HCT116 (cell line): Measurements from ENCODE around the gene SLC17A1. TPM values are rescaled to one million over a fixed set of nuclear protein-coding genes. Genes with fewer than 3 reads are reported as not detected.

ENCODE experiments used
- ATAC-seq: fragments of 200-7000 bp; cut with Tn5 transposase; 2 replicates; pipeline ENCODE4 v1.9.1; 2020; ENCODE audit warnings: mild to moderate bottlenecking, moderate library complexity
- BruUV-seq: library from RNA; stranded (reverse); fragments of 400-500 nt; replicated peaks from 2 replicates; lab custom pipeline; 2021; lab: Mats Ljungman, UMichigan
- CTCF ChIA-PET: fragments of 300-600 bp; sonication (Branson Sonifier 250); formaldehyde crosslinking; loops from one replicate; lab custom pipeline; 2021; ENCODE audit warnings: antibody characterized with exemption; lab: Charles Lee
- POLR2A ChIA-PET: fragments of 300-600, 350-600 bp; sonication (Branson Sonifier 250); formaldehyde crosslinking; loops from one replicate; lab custom pipeline; 2021; ENCODE audit warnings: antibody characterized with exemption; lab: Charles Lee
- RAD21 ChIA-PET, 2 experiments: fragments of 300-600 bp; sonication (Branson Sonifier 250); formaldehyde crosslinking; loops; one replicate each; lab custom pipeline; 2023; ENCODE audit warnings: low total read pairs in 2 of 2; ENCODE audit not compliant: uncharacterized antibody in 2 of 2, unreplicated experiment in 2 of 2, low non-redundant PET in 1 of 2; lab: Charles Lee
- DNase-seq: peaks from one replicate; pipeline ENCODE4 v3.0.0-alpha.2; 2010; ENCODE audit warnings: low read depth, low spot score
- H2AFZ ChIP-seq: fragments of 200-600 bp; shearing (Covaris generic), sonication (generic); 2 replicates; pipeline ENCODE4 v1.6.1; 2017; ENCODE audit warnings: low read depth, mixed run types, mixed read lengths, antibody characterized with exemption, low read length; ENCODE audit not compliant: poor library complexity, severe bottlenecking
- H3K27ac ChIP-seq: 2 replicates; pipeline ENCODE4 v1.5.1; 2012; ENCODE audit warnings: low read depth, low read length
- H3K27me3 ChIP-seq: fragments of 200-600 bp; sonication (generic); 2 replicates; pipeline ENCODE4 v1.6.1; 2016; ENCODE audit warnings: mixed run types, low read length, mixed read lengths; ENCODE audit not compliant: insufficient read depth
- H3K36me3 ChIP-seq, 2 experiments: fragments of 200-500 bp in 1 of 2; fragments of 200-600 bp in 1 of 2; sonication (Bioruptor generic) in 1 of 2; sonication (generic) in 1 of 2; 2 replicates each; pipeline versions ENCODE4 v1.5.1 to v1.6.1; 2014 to 2016; ENCODE audit warnings: low read length in 2 of 2, inconsistent platforms in 1 of 2, mixed read lengths in 1 of 2, mixed run types in 1 of 2; ENCODE audit not compliant: insufficient read depth in 2 of 2, control insufficient read depth in 1 of 2
- H3K4me1 ChIP-seq, 2 experiments: fragments of 200-600 bp in 1 of 2; sonication (generic) in 1 of 2; 2 replicates each; pipeline versions ENCODE4 v1.5.1 to v1.6.1; 2012 to 2017; ENCODE audit warnings: low read length in 2 of 2, inconsistent platforms in 1 of 2, mild to moderate bottlenecking in 1 of 2, mixed read lengths in 1 of 2, mixed run types in 1 of 2, moderate library complexity in 1 of 2; ENCODE audit not compliant: insufficient read depth in 2 of 2, control insufficient read depth in 1 of 2
- H3K4me2 ChIP-seq: fragments of 200-600 bp; sonication (generic); 2 replicates; pipeline ENCODE4 v1.6.1; 2017; ENCODE audit warnings: mixed run types, low read length, mixed read lengths
- H3K4me3 ChIP-seq, 2 experiments: fragments of 200-600 bp in 1 of 2; sonication (generic) in 1 of 2; replicated peaks in 1 of 2; 2 replicates each; pipeline ENCODE4 v1.5.1; 2011 to 2016; ENCODE audit warnings: low read length in 2 of 2, control low read depth in 1 of 2, low read depth in 1 of 2, mild to moderate bottlenecking in 1 of 2, mixed read lengths in 1 of 2, mixed run types in 1 of 2
- H3K79me2 ChIP-seq: fragments of 200-600 bp; sonication (generic); 2 replicates; pipeline ENCODE4 v1.6.1; 2017; ENCODE audit warnings: mild to moderate bottlenecking, mixed run types, low read length, moderate library complexity, mixed read lengths; ENCODE audit not compliant: insufficient read depth
- H3K9ac ChIP-seq: fragments of 200-600 bp; sonication (generic); 2 replicates; pipeline ENCODE4 v1.6.1; 2016; ENCODE audit warnings: low read length, mixed read lengths
- H3K9me2 ChIP-seq: fragments of 200-600 bp; sonication (generic), shearing (Covaris generic); 2 replicates; pipeline ENCODE4 v1.6.1; 2017; ENCODE audit warnings: mixed run types, mild to moderate bottlenecking, moderate library complexity; ENCODE audit not compliant: insufficient read depth
- H3K9me3 ChIP-seq, 2 experiments: fragments of 200-500 bp in 1 of 2; fragments of 200-600 bp in 1 of 2; sonication (Bioruptor generic) in 1 of 2; sonication (generic) in 1 of 2; 2 replicates each; pipeline ENCODE4 v1.6.1; 2014 to 2017; ENCODE audit warnings: low read length in 2 of 2, mixed read lengths in 2 of 2, inconsistent platforms in 1 of 2, low read depth in 1 of 2, mild to moderate bottlenecking in 1 of 2, mixed run types in 1 of 2, moderate library complexity in 1 of 2; ENCODE audit not compliant: control insufficient read depth in 1 of 2, insufficient read depth in 1 of 2
- H4K20me1 ChIP-seq: fragments of 200-600 bp; sonication (generic), shearing (Covaris generic); 2 replicates; pipeline ENCODE4 v1.6.1; 2017; ENCODE audit warnings: mixed run types, mild to moderate bottlenecking, moderate library complexity; ENCODE audit not compliant: insufficient read depth
- CEBPB ChIP-seq: IDR thresholded peaks from 2 replicates; pipeline ENCODE4 v1.6.1; 2012; ENCODE audit warnings: low read depth
- ELF1 ChIP-seq: IDR thresholded peaks from 2 replicates; pipeline ENCODE4 v1.6.1; 2012; ENCODE audit warnings: low read depth, borderline replicate concordance
- EZH2 ChIP-seq: fragments of 200-600 bp; sonication (generic); IDR thresholded peaks from 2 replicates; pipeline ENCODE4 v1.6.1; 2017; ENCODE audit warnings: antibody characterized with exemption, mixed run types
- EZH2phosphoT487 ChIP-seq: fragments of 200-600 bp; IDR thresholded peaks from 2 replicates; pipeline ENCODE4 v1.6.1; 2018; ENCODE audit warnings: antibody characterized with exemption, borderline replicate concordance
- FOSL1 ChIP-seq: IDR thresholded peaks from 2 replicates; pipeline ENCODE4 v1.6.1; 2012; ENCODE audit warnings: low read depth
- JUND ChIP-seq: IDR thresholded peaks from 2 replicates; pipeline ENCODE4 v1.6.1; 2012
- MAX ChIP-seq: IDR thresholded peaks from 2 replicates; pipeline ENCODE4 v1.6.1; 2012
- RAD21 ChIP-seq: IDR thresholded peaks from 2 replicates; pipeline ENCODE4 v1.6.1; 2012; ENCODE audit warnings: low read depth, mild to moderate bottlenecking
- SIN3A ChIP-seq: IDR thresholded peaks from 2 replicates; pipeline ENCODE4 v1.6.1; 2012; ENCODE audit warnings: low read depth
- SP1 ChIP-seq: IDR thresholded peaks from 2 replicates; pipeline ENCODE4 v1.6.1; 2012; ENCODE audit warnings: low read depth
- SRF ChIP-seq: IDR thresholded peaks from 2 replicates; pipeline ENCODE4 v1.6.1; 2012; ENCODE audit warnings: low read depth
- TCF7L2 ChIP-seq: IDR thresholded peaks from 2 replicates; pipeline ENCODE4 v1.7.0; 2011; ENCODE audit warnings: borderline replicate concordance, inconsistent platforms; ENCODE audit not compliant: insufficient read depth, insufficient read length; ENCODE audit errors: extremely low read depth
- ZFX ChIP-seq: fragments of 450-650 bp; IDR thresholded peaks from 2 replicates; pipeline ENCODE4 v1.6.1; 2017
- intact Hi-C: fragments of 100-400 bp; cut with micrococcal nuclease; formaldehyde crosslinking; loops from 2 replicates; pipeline ENCODE4 v1.10.0; 2022
- total RNA-seq: library from RNA; stranded (reverse); gene quantifications from one replicate; pipeline ENCODE4 v1.2.1, GENCODE V29; 2021; ENCODE audit not compliant: unreplicated experiment
- TF ChIP-seq, protein P1 (sequence below), 3 experiments: fragments of 200-600 bp in 1 of 3; sonication (generic) in 1 of 3; IDR thresholded peaks in 2 of 3; conservative IDR thresholded peaks in 1 of 3; 2 replicates each; pipeline ENCODE4 v1.5.1; 2012 to 2017; ENCODE audit warnings: low read depth in 2 of 3, low read length in 2 of 3, antibody characterized with exemption in 1 of 3, borderline replicate concordance in 1 of 3, control low read depth in 1 of 3, mild to moderate bottlenecking in 1 of 3, mixed read lengths in 1 of 3, mixed run types in 1 of 3, moderate library complexity in 1 of 3; ENCODE audit not compliant: insufficient read depth in 1 of 3

The SLC17A1 gene
- total RNA-seq, 1 experiment from 2014 or later = not detected

DNA sequence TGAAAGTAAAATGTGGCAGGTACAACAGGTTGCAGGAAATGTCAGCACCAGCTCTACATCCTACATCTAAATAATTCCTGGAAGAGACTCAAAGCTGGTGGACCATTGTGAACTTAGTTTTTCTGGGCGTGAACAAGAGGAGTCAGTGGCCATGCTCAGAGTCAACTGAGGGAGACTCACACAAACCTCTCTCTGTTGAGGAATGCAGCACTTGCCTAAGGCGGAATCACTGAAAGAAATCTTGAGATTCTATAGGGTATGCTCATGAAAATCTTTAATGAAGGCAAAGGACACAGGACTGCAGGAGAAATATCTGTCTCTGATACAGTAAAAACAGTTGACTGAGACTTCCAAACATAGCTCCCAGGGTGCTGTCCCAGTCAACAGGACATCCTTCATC lies 54.8 kb downstream of the SLC17A1 start:
- Histone ChIP-seq H3K9me3 (no peaks in the 10 kb centered on the region), H3K4me2 (no peak overlapping the region), H3K27me3 (no peaks in the 10 kb centered on the region), H3K9ac (no peak overlapping the region), H3K79me2 (no peaks in the 10 kb centered on the region), H3K36me3 (no peaks in the 10 kb centered on the region), H3K4me3 (no peak overlapping the region), H3K27ac (no peak overlapping the region), H4K20me1 (no peaks in the 10 kb centered on the region), H2AFZ (no peak overlapping the region), H3K9me2 (no peaks in the 10 kb centered on the region), H3K4me1 (no peaks in the 10 kb centered on the region)
- DNase-seq = no peak
- RAD21 ChIA-PET = no interaction called here
- BruUV-seq = no TSS peak
- CTCF ChIA-PET = no interaction called here
- intact Hi-C loops = no loop called here
- TF ChIP-seq SIN3A = no peak
- TF ChIP-seq, protein P1, sequence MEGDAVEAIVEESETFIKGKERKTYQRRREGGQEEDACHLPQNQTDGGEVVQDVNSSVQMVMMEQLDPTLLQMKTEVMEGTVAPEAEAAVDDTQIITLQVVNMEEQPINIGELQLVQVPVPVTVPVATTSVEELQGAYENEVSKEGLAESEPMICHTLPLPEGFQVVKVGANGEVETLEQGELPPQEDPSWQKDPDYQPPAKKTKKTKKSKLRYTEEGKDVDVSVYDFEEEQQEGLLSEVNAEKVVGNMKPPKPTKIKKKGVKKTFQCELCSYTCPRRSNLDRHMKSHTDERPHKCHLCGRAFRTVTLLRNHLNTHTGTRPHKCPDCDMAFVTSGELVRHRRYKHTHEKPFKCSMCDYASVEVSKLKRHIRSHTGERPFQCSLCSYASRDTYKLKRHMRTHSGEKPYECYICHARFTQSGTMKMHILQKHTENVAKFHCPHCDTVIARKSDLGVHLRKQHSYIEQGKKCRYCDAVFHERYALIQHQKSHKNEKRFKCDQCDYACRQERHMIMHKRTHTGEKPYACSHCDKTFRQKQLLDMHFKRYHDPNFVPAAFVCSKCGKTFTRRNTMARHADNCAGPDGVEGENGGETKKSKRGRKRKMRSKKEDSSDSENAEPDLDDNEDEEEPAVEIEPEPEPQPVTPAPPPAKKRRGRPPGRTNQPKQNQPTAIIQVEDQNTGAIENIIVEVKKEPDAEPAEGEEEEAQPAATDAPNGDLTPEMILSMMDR (IDR thresholded peaks at IDR 0.05 in 2 of 3, conservative IDR thresholded peaks at IDR 0.05 in 1 of 3; ENCODE audit: borderline replicate concordance in 1 of 3, insufficient read depth in 1 of 3, low read depth in 2 of 3, low read length in 2 of 3) = no peak
- no peak for ATAC-seq
- POLR2A ChIA-PET = no interaction called here

- Histone ChIP-seq H4K20me1 (no peaks in the 10 kb centered on the region), H3K9me3 (no peaks in the 10 kb centered on the region), H3K4me2 (no peak overlapping the region), H3K9ac (no peak overlapping the region), H3K4me1 (peaks cover 0 to 7% of the 10 kb centered on the region in 2 experiments; a peak in 1 of 4 replicates), H2AFZ (no peak overlapping the region), H3K36me3 (no peaks in the 10 kb centered on the region), H3K27ac (no peak overlapping the region), H3K27me3 (no peaks in the 10 kb centered on the region), H3K79me2 (no peaks in the 10 kb centered on the region), H3K4me3 (no peak overlapping the region), H3K9me2 (no peaks in the 10 kb centered on the region)
- CTCF ChIA-PET = no interaction called here
- POLR2A ChIA-PET = no interaction called here
- RAD21 ChIA-PET = no interaction called here
- intact Hi-C loops = no loop called here
- no peak for DNase-seq
- ATAC-seq = no peak
- no TSS peak for BruUV-seq
- TF ChIP-seq MAX = no peak
- no peak for TF ChIP-seq SP1
- TF ChIP-seq SIN3A = no peak
- no peak for TF ChIP-seq EZH2phosphoT487
- TF ChIP-seq RAD21 = no peak
- TF ChIP-seq, protein P1 (IDR thresholded peaks at IDR 0.05 in 2 of 3, conservative IDR thresholded peaks at IDR 0.05 in 1 of 3; ENCODE audit: borderline replicate concordance in 1 of 3, insufficient read depth in 1 of 3, low read depth in 2 of 3, low read length in 2 of 3) = no peak
- no peak for TF ChIP-seq ZFX
- TF ChIP-seq ELF1 = no peak
- TF ChIP-seq TCF7L2 = no peak
- TF ChIP-seq CEBPB = no peak
- no peak for TF ChIP-seq FOSL1
- TF ChIP-seq JUND = no peak
- TF ChIP-seq SRF = no peak
- no peak for TF ChIP-seq EZH2
Observed at GRCh38 chr6:25774120-25774715, 57.6 kb downstream of the SLC17A1 start.
